ENCODE data around the gene DOCK2. TPM values are rescaled to one million over a fixed set of nuclear protein-coding genes. Genes with fewer than 3 reads are reported as not detected.

Gene DOCK2
- total RNA-seq, 1 experiment from 2014 or later = 1.4 TPM

DNA sequence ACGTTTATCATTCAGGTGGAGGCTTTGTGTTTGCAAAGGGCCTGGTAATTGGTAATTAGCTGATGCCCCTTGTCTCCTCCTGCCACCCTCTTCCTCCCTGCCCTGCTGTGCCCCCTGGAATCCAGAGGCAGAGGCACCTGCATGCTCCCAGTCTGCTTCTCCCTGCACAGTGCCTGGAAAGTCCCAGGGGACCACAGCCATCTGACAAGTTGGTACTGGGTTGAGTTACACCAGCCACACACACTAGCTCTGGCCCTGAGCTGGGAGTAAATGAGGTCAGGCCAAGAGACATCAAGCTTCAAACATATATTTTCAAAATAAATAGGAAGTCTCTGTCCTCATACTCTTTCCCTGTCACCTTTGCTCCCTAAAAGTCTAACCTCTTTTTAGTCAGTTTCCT lies 286.9 kb downstream of the DOCK2 start:
- H3K27me3 ChIP-seq (ENCODE audit: control insufficient read depth, insufficient read depth, low read length) = no peaks in the 10 kb centered on the region
- TF ChIP-seq, protein P1, sequence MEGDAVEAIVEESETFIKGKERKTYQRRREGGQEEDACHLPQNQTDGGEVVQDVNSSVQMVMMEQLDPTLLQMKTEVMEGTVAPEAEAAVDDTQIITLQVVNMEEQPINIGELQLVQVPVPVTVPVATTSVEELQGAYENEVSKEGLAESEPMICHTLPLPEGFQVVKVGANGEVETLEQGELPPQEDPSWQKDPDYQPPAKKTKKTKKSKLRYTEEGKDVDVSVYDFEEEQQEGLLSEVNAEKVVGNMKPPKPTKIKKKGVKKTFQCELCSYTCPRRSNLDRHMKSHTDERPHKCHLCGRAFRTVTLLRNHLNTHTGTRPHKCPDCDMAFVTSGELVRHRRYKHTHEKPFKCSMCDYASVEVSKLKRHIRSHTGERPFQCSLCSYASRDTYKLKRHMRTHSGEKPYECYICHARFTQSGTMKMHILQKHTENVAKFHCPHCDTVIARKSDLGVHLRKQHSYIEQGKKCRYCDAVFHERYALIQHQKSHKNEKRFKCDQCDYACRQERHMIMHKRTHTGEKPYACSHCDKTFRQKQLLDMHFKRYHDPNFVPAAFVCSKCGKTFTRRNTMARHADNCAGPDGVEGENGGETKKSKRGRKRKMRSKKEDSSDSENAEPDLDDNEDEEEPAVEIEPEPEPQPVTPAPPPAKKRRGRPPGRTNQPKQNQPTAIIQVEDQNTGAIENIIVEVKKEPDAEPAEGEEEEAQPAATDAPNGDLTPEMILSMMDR (IDR thresholded peaks at IDR 0.05) = no peak
- TF ChIP-seq, protein P2, sequence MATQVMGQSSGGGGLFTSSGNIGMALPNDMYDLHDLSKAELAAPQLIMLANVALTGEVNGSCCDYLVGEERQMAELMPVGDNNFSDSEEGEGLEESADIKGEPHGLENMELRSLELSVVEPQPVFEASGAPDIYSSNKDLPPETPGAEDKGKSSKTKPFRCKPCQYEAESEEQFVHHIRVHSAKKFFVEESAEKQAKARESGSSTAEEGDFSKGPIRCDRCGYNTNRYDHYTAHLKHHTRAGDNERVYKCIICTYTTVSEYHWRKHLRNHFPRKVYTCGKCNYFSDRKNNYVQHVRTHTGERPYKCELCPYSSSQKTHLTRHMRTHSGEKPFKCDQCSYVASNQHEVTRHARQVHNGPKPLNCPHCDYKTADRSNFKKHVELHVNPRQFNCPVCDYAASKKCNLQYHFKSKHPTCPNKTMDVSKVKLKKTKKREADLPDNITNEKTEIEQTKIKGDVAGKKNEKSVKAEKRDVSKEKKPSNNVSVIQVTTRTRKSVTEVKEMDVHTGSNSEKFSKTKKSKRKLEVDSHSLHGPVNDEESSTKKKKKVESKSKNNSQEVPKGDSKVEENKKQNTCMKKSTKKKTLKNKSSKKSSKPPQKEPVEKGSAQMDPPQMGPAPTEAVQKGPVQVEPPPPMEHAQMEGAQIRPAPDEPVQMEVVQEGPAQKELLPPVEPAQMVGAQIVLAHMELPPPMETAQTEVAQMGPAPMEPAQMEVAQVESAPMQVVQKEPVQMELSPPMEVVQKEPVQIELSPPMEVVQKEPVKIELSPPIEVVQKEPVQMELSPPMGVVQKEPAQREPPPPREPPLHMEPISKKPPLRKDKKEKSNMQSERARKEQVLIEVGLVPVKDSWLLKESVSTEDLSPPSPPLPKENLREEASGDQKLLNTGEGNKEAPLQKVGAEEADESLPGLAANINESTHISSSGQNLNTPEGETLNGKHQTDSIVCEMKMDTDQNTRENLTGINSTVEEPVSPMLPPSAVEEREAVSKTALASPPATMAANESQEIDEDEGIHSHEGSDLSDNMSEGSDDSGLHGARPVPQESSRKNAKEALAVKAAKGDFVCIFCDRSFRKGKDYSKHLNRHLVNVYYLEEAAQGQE (IDR thresholded peaks at IDR 0.05; ENCODE audit: insufficient read depth in 1 of 2, low read depth in 2 of 2, low read length in 1 of 2) = no peak
- TF ChIP-seq TCF7L2 (IDR thresholded peaks at IDR 0.05; ENCODE audit: low read depth, low read length) = no peak
- TF ChIP-seq POLR2AphosphoS5 (IDR thresholded peaks at IDR 0.05; ENCODE audit: low read depth, low read length) = no peak
- no peak for TF ChIP-seq SIN3A (IDR thresholded peaks at IDR 0.05; ENCODE audit: borderline replicate concordance, insufficient read depth, low read depth, low read length)
- ChIA-PET POLR2A (no interaction called here), CTCF (interaction anchor here (0.6 kb wide), 1 partner anchor 50 kb away, joined by 9 read pairs; no protein-coding TSS in a partner anchor)
- in situ Hi-C loops (cut with HindIII; ENCODE audit: low pct_unique_long_range_greater_than_20kb, low sequenced_read_pairs) (no loop called here), intact Hi-C loops (cut with micrococcal nuclease; ENCODE audit: unreplicated experiment) (no loop called here)
- no peaks in the 10 kb centered on the region for H3K9me3 ChIP-seq (ENCODE audit: control insufficient read depth, insufficient read depth, low read depth, low read length)
- no peak overlapping the region for H3K4me3 ChIP-seq (ENCODE audit: low read depth in 2 of 2, low read length in 2 of 2)
- H3K27ac ChIP-seq (ENCODE audit: low read length) = no peak overlapping the region
- no peak for ATAC-seq
- BruUV-seq (replicated peaks) = no TSS peak
- no peaks in the 10 kb centered on the region for H3K4me1 ChIP-seq (ENCODE audit: control insufficient read depth, insufficient read depth, low read length)
- no peaks in the 10 kb centered on the region for H3K36me3 ChIP-seq (ENCODE audit: control insufficient read depth, insufficient read depth, low read length)
- no peak for DNase-seq (ENCODE audit: low read depth, low spot score)

DNA sequence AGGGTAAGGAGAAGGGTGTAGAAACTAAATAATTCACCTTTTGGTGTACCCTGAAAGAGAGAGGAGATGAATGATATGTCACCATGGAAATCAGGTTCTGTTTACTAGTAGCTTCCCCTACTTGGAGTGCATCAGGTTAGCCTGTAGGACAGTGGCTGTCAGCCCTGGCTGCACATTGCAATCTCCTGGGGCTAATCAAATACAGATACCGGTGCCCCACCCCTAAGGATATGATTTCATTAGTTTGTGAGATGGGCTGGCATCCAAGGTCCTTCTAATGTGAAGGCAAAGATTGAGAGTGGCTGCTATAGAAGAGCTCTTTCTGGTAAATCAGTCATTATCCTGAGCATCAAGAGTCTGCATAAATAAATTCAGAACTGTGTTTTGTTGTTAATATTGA lies 296.1 kb downstream of the DOCK2 start:
- Histone ChIP-seq H3K27ac (ENCODE audit: low read length) (no peak overlapping the region), H3K4me3 (ENCODE audit: low read depth in 2 of 2, low read length in 2 of 2) (no peak overlapping the region), H3K36me3 (ENCODE audit: control insufficient read depth, insufficient read depth, low read length) (no peaks in the 10 kb centered on the region), H3K4me1 (ENCODE audit: control insufficient read depth, insufficient read depth, low read length) (no peaks in the 10 kb centered on the region), H3K27me3 (ENCODE audit: control insufficient read depth, insufficient read depth, low read length) (no peaks in the 10 kb centered on the region), H3K9me3 (ENCODE audit: control insufficient read depth, insufficient read depth, low read depth, low read length) (no peaks in the 10 kb centered on the region)
- BruUV-seq (replicated peaks) = no TSS peak
- CTCF ChIA-PET = interaction anchor here (0.6 kb wide), 1 partner anchor 138 kb away, joined by 3 read pairs; no protein-coding TSS in a partner anchor
- DNase-seq (ENCODE audit: low read depth, low spot score) (no peak), ATAC-seq (no peak)
- intact Hi-C loops (cut with micrococcal nuclease; ENCODE audit: unreplicated experiment) (no loop called here), in situ Hi-C loops (cut with HindIII; ENCODE audit: low pct_unique_long_range_greater_than_20kb, low sequenced_read_pairs) (no loop called here)
- POLR2A ChIA-PET = no interaction called here
- TF ChIP-seq, protein P1 (IDR thresholded peaks at IDR 0.05) = no peak
- TF ChIP-seq, protein P2 (IDR thresholded peaks at IDR 0.05; ENCODE audit: insufficient read depth in 1 of 2, low read depth in 2 of 2, low read length in 1 of 2) = no peak
- TF ChIP-seq SIN3A (IDR thresholded peaks at IDR 0.05; ENCODE audit: borderline replicate concordance, insufficient read depth, low read depth, low read length) = no peak
- TF ChIP-seq POLR2AphosphoS5 (IDR thresholded peaks at IDR 0.05; ENCODE audit: low read depth, low read length) = no peak
- no peak for TF ChIP-seq TCF7L2 (IDR thresholded peaks at IDR 0.05; ENCODE audit: low read depth, low read length)
